Subcutaneous abdominal adipose tissue (tissue), 5 donors: ENCODE results near the gene ZNF740.

ENCODE experiments used
- H3K27ac ChIP-seq: one replicate; pipeline ENCODE4 v1.7.0; 2013; ENCODE audit warnings: low read depth, mild to moderate bottlenecking, inconsistent platforms, low read length, moderate library complexity
- H3K27me3 ChIP-seq, 5 donors: one replicate each; pipeline ENCODE4 v1.7.0; 2013; ENCODE audit warnings: low read length in 5 of 5, inconsistent platforms in 1 of 5; ENCODE audit not compliant: control insufficient read depth in 5 of 5, insufficient read depth in 4 of 5
- H3K36me3 ChIP-seq, 5 donors: one replicate each; pipeline ENCODE4 v1.7.0; 2013; ENCODE audit warnings: low read length in 5 of 5; ENCODE audit not compliant: control insufficient read depth in 5 of 5, insufficient read depth in 5 of 5
- H3K4me1 ChIP-seq, 5 donors: one replicate each; pipeline ENCODE4 v1.7.0; 2013; ENCODE audit warnings: low read length in 5 of 5, mild to moderate bottlenecking in 3 of 5, moderate library complexity in 1 of 5; ENCODE audit not compliant: control insufficient read depth in 5 of 5, insufficient read depth in 5 of 5
- H3K4me3 ChIP-seq, 5 donors: one replicate each; pipeline ENCODE4 v1.7.0; 2013; ENCODE audit warnings: low read length in 5 of 5, low read depth in 1 of 5
- H3K9ac ChIP-seq, 5 donors: one replicate each; pipeline ENCODE4 v1.7.0; 2013; ENCODE audit warnings: low read length in 5 of 5, mild to moderate bottlenecking in 4 of 5, moderate library complexity in 3 of 5
- H3K9me3 ChIP-seq, 5 donors: one replicate each; pipeline ENCODE4 v1.7.0; 2013; ENCODE audit warnings: low read length in 5 of 5; ENCODE audit not compliant: control insufficient read depth in 5 of 5
- donor health status: healthy.
- donor health status: healthy.
- donor health status: healthy.
- donor health status: healthy.
- donor health status: healthy.

Gene ZNF740

GRCh38 chr12:53180220-53180930 is at the start of gene ZNF740, which contains the start of gene CSAD:
Gene ZNF740, plus strand, starts transcription at chr12:53180722. Its CDS starts 1,262 bp downstream, at chr12:53181984.
Gene CSAD, minus strand, starts transcription at chr12:53180925. Its CDS starts 7,455 bp downstream, at chr12:53173470.
- Histone ChIP-seq H3K4me3 (peak within 1 kb of the TSS; percentile 74 to 91 (median 85)), H3K4me1 (peaks cover 16 to 61% (median 48%) of the 10 kb centered on the region in 5 donors), H3K27ac (peak within 1 kb of the TSS; percentile 87), H3K27me3 (no peaks in the 10 kb centered on the region), H3K9ac (peak within 1 kb of the TSS; percentile 84 to 91 (median 88)), H3K36me3 (peaks cover 12 to 32% (median 22%) of the 10 kb centered on the region in 5 donors), H3K9me3 (no peaks in the 10 kb centered on the region)

GRCh38 chr12:53131844-53132243 is 48.7 kb upstream of the ZNF740 start:
- H3K9ac ChIP-seq, result no peak overlapping the region
- no peaks in the 10 kb centered on the region for H3K36me3 ChIP-seq
- no peak overlapping the region for H3K4me3 ChIP-seq
- H3K9me3 ChIP-seq, result peaks cover 0 to 5% (median 0%) of the 10 kb centered on the region in 5 donors
- H3K27ac ChIP-seq, result no peak overlapping the region
- no peaks in the 10 kb centered on the region for H3K4me1 ChIP-seq
- H3K27me3 ChIP-seq, result peaks cover 0 to 4% (median 0%) of the 10 kb centered on the region in 5 donors

GRCh38 chr12:53133722-53134121 is 46.8 kb upstream of the ZNF740 start:
- Histone ChIP-seq H3K9ac (no peak overlapping the region), H3K36me3 (no peaks in the 10 kb centered on the region), H3K9me3 (peaks cover 0 to 7% (median 0%) of the 10 kb centered on the region in 5 donors), H3K4me1 (no peaks in the 10 kb centered on the region), H3K4me3 (no peak overlapping the region), H3K27me3 (peaks cover 0 to 4% (median 0%) of the 10 kb centered on the region in 5 donors), H3K27ac (no peak overlapping the region)

GRCh38 chr12:53143355-53143754 is 37.2 kb upstream of the ZNF740 start:
- Histone ChIP-seq H3K27me3 (peaks cover 0 to 7% (median 0%) of the 10 kb centered on the region in 5 donors), H3K9me3 (peaks cover 0 to 4% (median 0%) of the 10 kb centered on the region in 5 donors), H3K27ac (no peak overlapping the region)

GRCh38 chr12:53145383-53146260 is 34.9 kb upstream of the ZNF740 start:
- peaks cover 0 to 4% (median 0%) of the 10 kb centered on the region in 5 donors for H3K9me3 ChIP-seq
- peak overlapping the region in 1 of 5 donors; percentile 53 for H3K4me3 ChIP-seq
- peak overlapping the region; percentile 47 for H3K27ac ChIP-seq
- peaks cover 0 to 7% (median 0%) of the 10 kb centered on the region in 5 donors for H3K27me3 ChIP-seq
- peaks cover 0 to 9% (median 5%) of the 10 kb centered on the region in 5 donors for H3K4me1 ChIP-seq
- peak overlapping the region in 1 of 5 donors; percentile 100 for H3K9ac ChIP-seq
- peaks cover 0 to 4% (median 0%) of the 10 kb centered on the region in 5 donors for H3K36me3 ChIP-seq

More at GRCh38 chr12:53143355-53143754, 37.2 kb upstream of the ZNF740 start:
- H3K36me3 ChIP-seq, result peaks cover 0 to 4% (median 0%) of the 10 kb centered on the region in 5 donors
- no peak overlapping the region for H3K4me3 ChIP-seq
- H3K9ac ChIP-seq, result no peak overlapping the region
- H3K4me1 ChIP-seq, result peaks cover 0 to 9% (median 5%) of the 10 kb centered on the region in 5 donors

- H3K27me3 ChIP-seq, result peaks cover 0 to 7% (median 0%) of the 10 kb centered on the region in 5 donors
- H3K9me3 ChIP-seq, result peaks cover 0 to 4% (median 0%) of the 10 kb centered on the region in 5 donors
- no peak overlapping the region for H3K27ac ChIP-seq
- H3K9ac ChIP-seq, result no peak overlapping the region
- H3K4me3 ChIP-seq, result no peak overlapping the region
- peaks cover 0 to 4% (median 0%) of the 10 kb centered on the region in 5 donors for H3K36me3 ChIP-seq
- H3K4me1 ChIP-seq, result peaks cover 0 to 9% (median 5%) of the 10 kb centered on the region in 5 donors
Measured at GRCh38 chr12:53147181-53147580, 33.3 kb upstream of the ZNF740 start.

- H3K27ac ChIP-seq, result no peak overlapping the region
- H3K9ac ChIP-seq, result no peak overlapping the region
- H3K36me3 ChIP-seq, result peaks cover 0 to 4% (median 0%) of the 10 kb centered on the region in 5 donors
- H3K4me1 ChIP-seq, result peaks cover 0 to 9% (median 5%) of the 10 kb centered on the region in 5 donors
- no peak overlapping the region for H3K4me3 ChIP-seq
- H3K27me3 ChIP-seq, result peaks cover 0 to 7% (median 0%) of the 10 kb centered on the region in 5 donors
- H3K9me3 ChIP-seq, result peaks cover 0 to 4% (median 0%) of the 10 kb centered on the region in 5 donors
Measured at GRCh38 chr12:53147653-53148052, 32.9 kb upstream of the ZNF740 start.

- H3K27me3 ChIP-seq, result no peaks in the 10 kb centered on the region
- H3K4me3 ChIP-seq, result no peak overlapping the region
- no peaks in the 10 kb centered on the region for H3K9me3 ChIP-seq
- H3K4me1 ChIP-seq, result peaks cover 0 to under 1% (median 0%) of the 10 kb centered on the region in 5 donors
- no peak overlapping the region for H3K27ac ChIP-seq
- no peak overlapping the region for H3K9ac ChIP-seq
- peaks cover 0 to 4% (median 3%) of the 10 kb centered on the region in 5 donors for H3K36me3 ChIP-seq
Measured at GRCh38 chr12:53151039-53151438, 29.5 kb upstream of the ZNF740 start.

GRCh38 chr12:53152390-53152789 is 28.1 kb upstream of the ZNF740 start:
- no peak overlapping the region for H3K4me3 ChIP-seq
- no peaks in the 10 kb centered on the region for H3K4me1 ChIP-seq
- H3K9me3 ChIP-seq, result no peaks in the 10 kb centered on the region
- H3K27ac ChIP-seq, result no peak overlapping the region
- no peak overlapping the region for H3K9ac ChIP-seq
- peaks cover 0 to 7% (median 3%) of the 10 kb centered on the region in 5 donors for H3K36me3 ChIP-seq
- no peaks in the 10 kb centered on the region for H3K27me3 ChIP-seq
